ENCODE results near the gene ASF1A. TPM values are rescaled to one million over a fixed set of nuclear protein-coding genes. Genes with fewer than 3 reads are reported as not detected.

ASF1A gene
- total and polyA plus RNA-seq, 2 of the 13 experiments (the other 11 are each of a cell fraction or from before 2014, with no cell fraction given) = 14.5 to 49.9 TPM

- TF ChIP-seq, protein P1, sequence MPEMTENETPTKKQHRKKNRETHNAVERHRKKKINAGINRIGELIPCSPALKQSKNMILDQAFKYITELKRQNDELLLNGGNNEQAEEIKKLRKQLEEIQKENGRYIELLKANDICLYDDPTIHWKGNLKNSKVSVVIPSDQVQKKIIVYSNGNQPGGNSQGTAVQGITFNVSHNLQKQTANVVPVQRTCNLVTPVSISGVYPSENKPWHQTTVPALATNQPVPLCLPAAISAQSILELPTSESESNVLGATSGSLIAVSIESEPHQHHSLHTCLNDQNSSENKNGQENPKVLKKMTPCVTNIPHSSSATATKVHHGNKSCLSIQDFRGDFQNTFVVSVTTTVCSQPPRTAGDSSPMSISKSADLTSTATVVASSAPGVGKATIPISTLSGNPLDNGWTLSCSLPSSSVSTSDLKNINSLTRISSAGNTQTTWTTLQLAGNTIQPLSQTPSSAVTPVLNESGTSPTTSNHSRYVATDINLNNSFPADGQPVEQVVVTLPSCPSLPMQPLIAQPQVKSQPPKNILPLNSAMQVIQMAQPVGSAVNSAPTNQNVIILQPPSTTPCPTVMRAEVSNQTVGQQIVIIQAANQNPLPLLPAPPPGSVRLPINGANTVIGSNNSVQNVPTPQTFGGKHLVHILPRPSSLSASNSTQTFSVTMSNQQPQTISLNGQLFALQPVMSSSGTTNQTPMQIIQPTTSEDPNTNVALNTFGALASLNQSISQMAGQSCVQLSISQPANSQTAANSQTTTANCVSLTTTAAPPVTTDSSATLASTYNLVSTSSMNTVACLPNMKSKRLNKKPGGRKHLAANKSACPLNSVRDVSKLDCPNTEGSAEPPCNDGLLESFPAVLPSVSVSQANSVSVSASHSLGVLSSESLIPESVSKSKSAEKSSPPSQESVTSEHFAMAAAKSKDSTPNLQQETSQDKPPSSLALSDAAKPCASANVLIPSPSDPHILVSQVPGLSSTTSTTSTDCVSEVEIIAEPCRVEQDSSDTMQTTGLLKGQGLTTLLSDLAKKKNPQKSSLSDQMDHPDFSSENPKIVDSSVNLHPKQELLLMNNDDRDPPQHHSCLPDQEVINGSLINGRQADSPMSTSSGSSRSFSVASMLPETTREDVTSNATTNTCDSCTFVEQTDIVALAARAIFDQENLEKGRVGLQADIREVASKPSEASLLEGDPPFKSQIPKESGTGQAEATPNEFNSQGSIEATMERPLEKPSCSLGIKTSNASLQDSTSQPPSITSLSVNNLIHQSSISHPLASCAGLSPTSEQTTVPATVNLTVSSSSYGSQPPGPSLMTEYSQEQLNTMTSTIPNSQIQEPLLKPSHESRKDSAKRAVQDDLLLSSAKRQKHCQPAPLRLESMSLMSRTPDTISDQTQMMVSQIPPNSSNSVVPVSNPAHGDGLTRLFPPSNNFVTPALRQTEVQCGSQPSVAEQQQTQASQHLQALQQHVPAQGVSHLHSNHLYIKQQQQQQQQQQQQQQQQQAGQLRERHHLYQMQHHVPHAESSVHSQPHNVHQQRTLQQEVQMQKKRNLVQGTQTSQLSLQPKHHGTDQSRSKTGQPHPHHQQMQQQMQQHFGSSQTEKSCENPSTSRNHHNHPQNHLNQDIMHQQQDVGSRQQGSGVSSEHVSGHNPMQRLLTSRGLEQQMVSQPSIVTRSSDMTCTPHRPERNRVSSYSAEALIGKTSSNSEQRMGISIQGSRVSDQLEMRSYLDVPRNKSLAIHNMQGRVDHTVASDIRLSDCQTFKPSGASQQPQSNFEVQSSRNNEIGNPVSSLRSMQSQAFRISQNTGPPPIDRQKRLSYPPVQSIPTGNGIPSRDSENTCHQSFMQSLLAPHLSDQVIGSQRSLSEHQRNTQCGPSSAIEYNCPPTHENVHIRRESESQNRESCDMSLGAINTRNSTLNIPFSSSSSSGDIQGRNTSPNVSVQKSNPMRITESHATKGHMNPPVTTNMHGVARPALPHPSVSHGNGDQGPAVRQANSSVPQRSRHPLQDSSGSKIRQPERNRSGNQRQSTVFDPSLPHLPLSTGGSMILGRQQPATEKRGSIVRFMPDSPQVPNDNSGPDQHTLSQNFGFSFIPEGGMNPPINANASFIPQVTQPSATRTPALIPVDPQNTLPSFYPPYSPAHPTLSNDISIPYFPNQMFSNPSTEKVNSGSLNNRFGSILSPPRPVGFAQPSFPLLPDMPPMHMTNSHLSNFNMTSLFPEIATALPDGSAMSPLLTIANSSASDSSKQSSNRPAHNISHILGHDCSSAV (CRISPR knock-in tag; IDR thresholded peaks at IDR 0.05; ENCODE audit: borderline replicate concordance) = no peak
- TF ChIP-seq TEF (CRISPR knock-in tag; IDR thresholded peaks at IDR 0.05) (no peak), TARDBP (CRISPR knock-in tag; IDR thresholded peaks at IDR 0.05) (no peak), GPBP1L1 (CRISPR knock-in tag; IDR thresholded peaks at IDR 0.05) (no peak), RARA (CRISPR knock-in tag; IDR thresholded peaks at IDR 0.05) (peak; percentile 78), ARID5B (CRISPR knock-in tag; IDR thresholded peaks at IDR 0.05) (peak; percentile 46), NCOR1 (IDR thresholded peaks at IDR 0.05; ENCODE audit: borderline replicate concordance, low read length) (peak; percentile 59; the same call in 1 of the 2 replicates), CREM (IDR thresholded peaks at IDR 0.05) (peak; percentile 25; the same call in 1 of the 2 replicates), CREM (CRISPR knock-in tag; IDR thresholded peaks at IDR 0.05) (no peak), ZNF24 (IDR thresholded peaks at IDR 0.05) (no peak; the same call in 1 of the 2 replicates), LCORL (IDR thresholded peaks at IDR 0.05) (0 out of 2 replicates have a peak, but pooled peaks have one; percentile 19), LCORL (CRISPR knock-in tag; IDR thresholded peaks at IDR 0.05) (no peak), ATRX (CRISPR knock-in tag; IDR thresholded peaks at IDR 0.05; ENCODE audit: borderline replicate concordance) (no peak)
- TF ChIP-seq, protein P2, sequence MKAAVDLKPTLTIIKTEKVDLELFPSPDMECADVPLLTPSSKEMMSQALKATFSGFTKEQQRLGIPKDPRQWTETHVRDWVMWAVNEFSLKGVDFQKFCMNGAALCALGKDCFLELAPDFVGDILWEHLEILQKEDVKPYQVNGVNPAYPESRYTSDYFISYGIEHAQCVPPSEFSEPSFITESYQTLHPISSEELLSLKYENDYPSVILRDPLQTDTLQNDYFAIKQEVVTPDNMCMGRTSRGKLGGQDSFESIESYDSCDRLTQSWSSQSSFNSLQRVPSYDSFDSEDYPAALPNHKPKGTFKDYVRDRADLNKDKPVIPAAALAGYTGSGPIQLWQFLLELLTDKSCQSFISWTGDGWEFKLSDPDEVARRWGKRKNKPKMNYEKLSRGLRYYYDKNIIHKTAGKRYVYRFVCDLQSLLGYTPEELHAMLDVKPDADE (CRISPR knock-in tag; IDR thresholded peaks at IDR 0.05) = no peak
Measured at GRCh38 chr6:118869894-118870589, 23.9 kb upstream of the ASF1A start (continued).
